Breast epithelium (tissue), 4 donors: Measurements from ENCODE around the gene CPED1. TPM values are rescaled to one million over a fixed set of nuclear protein-coding genes. Genes with fewer than 3 reads are reported as not detected.

Source experiments
- DNase-seq, 2 donors: peaks; one replicate each; pipeline ENCODE4 v3.0.0-alpha.2; 2019; ENCODE audit warnings: low spot score in 2 of 2
- H3K27ac ChIP-seq, 2 donors: fragments of 200-600 bp; sonication (generic) in 1 of 2; one replicate each; pipeline ENCODE4 v1.5.1; 2016 to 2019; ENCODE audit warnings: mild to moderate bottlenecking in 1 of 2
- H3K27me3 ChIP-seq, 2 donors: fragments of 200-600 bp; sonication (generic) in 1 of 2; one replicate each; pipeline versions ENCODE4 v1.5.1 to v1.6.0; 2017 to 2019; ENCODE audit warnings: control low read depth in 1 of 2, mild to moderate bottlenecking in 1 of 2
- H3K36me3 ChIP-seq: fragments of 200-600 bp; one replicate; pipeline ENCODE4 v1.5.1; 2019
- H3K4me1 ChIP-seq, 2 donors: fragments of 200-600 bp; sonication (generic); one replicate each; pipeline ENCODE4 v1.5.1; 2016 to 2019; ENCODE audit warnings: control low read depth in 1 of 2
- H3K4me3 ChIP-seq, 3 donors: fragments of 200-600 bp; sonication (generic); 1 replicate in 2 of 3; 2 replicates in 1 of 3; pipeline ENCODE4 v1.5.1; 2016 to 2019; ENCODE audit warnings: mild to moderate bottlenecking in 3 of 3, moderate library complexity in 2 of 3
- H3K9me3 ChIP-seq, 2 donors: fragments of 200-600 bp; sonication (generic) in 1 of 2; one replicate each; pipeline ENCODE4 v1.5.1; 2016 to 2019; ENCODE audit warnings: control low read depth in 1 of 2
- POLR2A ChIP-seq: fragments of 450-650 bp; IDR thresholded peaks from one replicate; pipeline ENCODE4 v1.6.1; 2016; ENCODE audit warnings: antibody characterized with exemption, mild to moderate bottlenecking, moderate library complexity
- POLR2AphosphoS5 ChIP-seq, 3 donors: sonication (generic); formaldehyde crosslinking; IDR thresholded peaks; one replicate each; pipeline ENCODE4 v1.6.1; 2017; ENCODE audit warnings: antibody characterized with exemption in 3 of 3
- intact Hi-C: fragments of 100-400 bp; cut with DNase I; formaldehyde crosslinking; loops from one replicate; pipeline ENCODE4 v1.15.1; 2023; ENCODE audit warnings: low total_unique reads
- total RNA-seq, 3 donors: library from RNA; depleted of rRNA; stranded (reverse); fragments of >200 nt; gene quantifications; one replicate each; pipeline ENCODE4 v1.1.0, GENCODE V29; 2016
- TF ChIP-seq, protein P1 (sequence below), 3 donors: fragments of 450-650 bp; IDR thresholded peaks; one replicate each; pipeline ENCODE4 v1.5.1; 2016 to 2017; ENCODE audit warnings: antibody characterized with exemption in 3 of 3, mild to moderate bottlenecking in 3 of 3, moderate library complexity in 3 of 3

CPED1 gene
- total RNA-seq, 3 donors from 2014 or later: 14.3 to 29.3 (median 15.4) TPM

DNA sequence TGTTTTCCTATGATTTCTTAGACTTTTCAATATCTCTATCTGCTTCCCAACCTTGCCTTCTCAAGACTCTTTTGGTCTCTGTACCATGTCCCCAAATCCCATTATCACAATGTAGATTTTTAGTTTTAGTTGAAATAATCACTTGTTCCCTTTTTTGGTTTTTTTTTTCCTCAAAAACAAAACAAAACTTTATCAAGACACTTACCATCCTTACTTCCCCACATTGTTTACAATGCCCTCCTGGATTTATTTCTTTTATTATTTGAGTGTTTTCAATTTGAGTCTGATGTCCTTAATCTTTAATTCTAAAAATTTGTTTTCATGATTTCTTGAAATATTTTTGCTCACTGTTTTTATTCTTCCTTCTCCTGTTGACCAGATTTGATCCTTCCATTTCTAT lies 112.6 kb downstream of the CPED1 start:
- Histone ChIP-seq H3K9me3 (no peaks in the 10 kb centered on the region), H3K27me3 (no peaks in the 10 kb centered on the region), H3K4me3 (no peak overlapping the region), H3K4me1 (no peaks in the 10 kb centered on the region), H3K36me3 (no peaks in the 10 kb centered on the region), H3K27ac (no peak overlapping the region)
- TF ChIP-seq, protein P1, sequence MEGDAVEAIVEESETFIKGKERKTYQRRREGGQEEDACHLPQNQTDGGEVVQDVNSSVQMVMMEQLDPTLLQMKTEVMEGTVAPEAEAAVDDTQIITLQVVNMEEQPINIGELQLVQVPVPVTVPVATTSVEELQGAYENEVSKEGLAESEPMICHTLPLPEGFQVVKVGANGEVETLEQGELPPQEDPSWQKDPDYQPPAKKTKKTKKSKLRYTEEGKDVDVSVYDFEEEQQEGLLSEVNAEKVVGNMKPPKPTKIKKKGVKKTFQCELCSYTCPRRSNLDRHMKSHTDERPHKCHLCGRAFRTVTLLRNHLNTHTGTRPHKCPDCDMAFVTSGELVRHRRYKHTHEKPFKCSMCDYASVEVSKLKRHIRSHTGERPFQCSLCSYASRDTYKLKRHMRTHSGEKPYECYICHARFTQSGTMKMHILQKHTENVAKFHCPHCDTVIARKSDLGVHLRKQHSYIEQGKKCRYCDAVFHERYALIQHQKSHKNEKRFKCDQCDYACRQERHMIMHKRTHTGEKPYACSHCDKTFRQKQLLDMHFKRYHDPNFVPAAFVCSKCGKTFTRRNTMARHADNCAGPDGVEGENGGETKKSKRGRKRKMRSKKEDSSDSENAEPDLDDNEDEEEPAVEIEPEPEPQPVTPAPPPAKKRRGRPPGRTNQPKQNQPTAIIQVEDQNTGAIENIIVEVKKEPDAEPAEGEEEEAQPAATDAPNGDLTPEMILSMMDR (IDR thresholded peaks at IDR 0.05): no peak
- TF ChIP-seq POLR2A (no peak), POLR2AphosphoS5 (IDR thresholded peaks at IDR 0.05) (no peak)
- intact Hi-C loops: no loop called here
- DNase-seq: no peak

DNA sequence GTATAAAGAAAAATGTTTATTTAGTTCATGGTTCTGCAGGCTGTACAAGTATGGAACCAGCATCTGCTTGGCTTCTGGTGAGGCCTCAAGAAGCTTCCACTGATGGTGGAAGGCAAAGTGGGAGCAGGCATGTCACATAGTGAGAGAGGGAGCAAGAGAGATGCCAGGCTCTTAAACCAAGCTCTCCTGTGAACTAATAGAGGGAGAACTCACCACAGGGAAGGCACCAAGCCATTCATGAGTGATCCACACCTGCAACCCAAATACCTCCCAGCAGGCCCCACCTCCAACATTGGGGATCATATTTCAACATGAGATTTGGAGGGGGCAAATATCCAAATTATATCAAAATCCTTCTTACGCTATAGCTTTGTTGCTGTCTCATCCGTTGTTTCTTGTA lies 113.1 kb downstream of the CPED1 start:
- Histone ChIP-seq H3K36me3 (no peaks in the 10 kb centered on the region), H3K4me3 (no peak overlapping the region), H3K9me3 (no peaks in the 10 kb centered on the region), H3K27ac (no peak overlapping the region), H3K4me1 (no peaks in the 10 kb centered on the region), H3K27me3 (no peaks in the 10 kb centered on the region)
- TF ChIP-seq, protein P1 (IDR thresholded peaks at IDR 0.05): no peak
- no peak for TF ChIP-seq POLR2AphosphoS5 (IDR thresholded peaks at IDR 0.05)
- TF ChIP-seq POLR2A: no peak
- no peak for DNase-seq
- intact Hi-C loops: no loop called here

DNA sequence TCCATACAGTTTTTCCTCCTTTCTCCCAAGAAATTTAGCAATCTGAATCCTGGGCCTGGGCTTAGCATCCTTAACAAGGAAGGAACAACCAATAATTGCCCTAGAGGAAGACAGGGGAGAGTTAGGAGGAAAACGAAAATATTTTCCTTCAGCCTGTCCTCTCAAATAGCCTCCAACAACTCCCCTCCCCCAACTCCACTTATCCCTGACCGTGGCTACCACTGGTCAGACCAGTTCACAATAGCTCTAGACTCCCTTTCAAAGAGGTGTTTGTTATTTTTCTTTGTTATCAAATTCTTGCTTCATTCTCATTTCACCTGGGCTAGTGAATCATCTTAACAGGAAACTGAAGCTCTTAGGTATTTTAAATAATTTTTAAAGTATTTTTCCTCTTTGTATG lies 114.1 kb downstream of the CPED1 start:
- TF ChIP-seq POLR2AphosphoS5 (IDR thresholded peaks at IDR 0.05) (no peak), POLR2A (no peak)
- TF ChIP-seq, protein P1 (IDR thresholded peaks at IDR 0.05): no peak
- DNase-seq: no peak
- intact Hi-C loops: no loop called here
- no peaks in the 10 kb centered on the region for H3K36me3 ChIP-seq
- H3K27ac ChIP-seq: peak overlapping the region in 1 of 2 donors; percentile 21
- no peaks in the 10 kb centered on the region for H3K4me1 ChIP-seq
- H3K27me3 ChIP-seq: no peaks in the 10 kb centered on the region
- H3K4me3 ChIP-seq: no peak overlapping the region
- no peaks in the 10 kb centered on the region for H3K9me3 ChIP-seq

DNA sequence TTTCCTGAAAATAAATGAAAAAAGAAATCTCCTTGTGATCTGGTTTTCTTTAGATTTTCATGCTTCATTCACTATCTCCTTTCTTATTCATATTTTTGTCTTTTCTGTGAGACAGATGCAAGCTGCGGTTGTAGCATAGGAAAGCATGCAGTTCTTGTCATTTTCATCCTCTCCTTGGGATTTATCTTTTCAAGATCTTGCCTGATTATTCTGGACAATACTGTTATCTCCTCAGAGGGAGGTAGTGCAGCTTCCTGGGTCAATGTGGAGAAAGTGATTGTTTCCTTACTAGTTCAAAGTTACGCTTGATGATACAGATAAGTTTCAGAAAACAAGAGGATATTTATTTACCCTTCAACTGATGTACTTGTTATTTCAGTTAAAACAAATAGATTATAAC lies 114.6 kb downstream of the CPED1 start:
- intact Hi-C loops: no loop called here

DNA sequence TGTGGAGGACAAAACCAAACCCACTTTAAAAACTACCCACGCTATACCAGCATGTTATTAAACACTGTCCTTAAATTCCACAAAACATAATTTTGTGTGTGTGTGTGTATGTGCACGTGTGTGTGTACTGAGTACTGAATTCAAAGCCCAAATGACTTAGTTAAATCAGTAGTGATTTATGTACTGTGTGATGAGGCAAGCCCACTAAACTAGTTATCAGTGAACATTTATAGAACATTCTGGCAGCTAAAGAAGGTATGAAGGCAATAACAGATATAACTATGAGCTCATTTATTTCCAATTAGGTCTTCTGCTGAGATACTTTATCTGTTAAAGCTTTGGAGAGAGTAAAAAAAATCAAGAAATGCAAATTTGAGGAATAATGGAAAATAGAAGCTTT lies 115.1 kb downstream of the CPED1 start:
- H3K9me3 ChIP-seq: no peaks in the 10 kb centered on the region
- H3K4me3 ChIP-seq: no peak overlapping the region
- intact Hi-C loops: no loop called here
- H3K27me3 ChIP-seq: no peaks in the 10 kb centered on the region
- H3K27ac ChIP-seq: no peak overlapping the region
- DNase-seq: no peak
- no peak for TF ChIP-seq POLR2AphosphoS5 (IDR thresholded peaks at IDR 0.05)
- TF ChIP-seq, protein P1 (IDR thresholded peaks at IDR 0.05): no peak
- no peak for TF ChIP-seq POLR2A
- no peaks in the 10 kb centered on the region for H3K36me3 ChIP-seq
- H3K4me1 ChIP-seq: no peaks in the 10 kb centered on the region

More for the DNA sequence above, 114.6 kb downstream of the CPED1 start:
- TF ChIP-seq, protein P1 (IDR thresholded peaks at IDR 0.05): no peak
- TF ChIP-seq POLR2AphosphoS5 (IDR thresholded peaks at IDR 0.05) (no peak), POLR2A (no peak)
- H3K27me3 ChIP-seq: no peaks in the 10 kb centered on the region
- no peak for DNase-seq
- no peaks in the 10 kb centered on the region for H3K36me3 ChIP-seq
- no peaks in the 10 kb centered on the region for H3K4me1 ChIP-seq
- H3K4me3 ChIP-seq: no peak overlapping the region
- no peaks in the 10 kb centered on the region for H3K9me3 ChIP-seq
- H3K27ac ChIP-seq: no peak overlapping the region
